ENCODE data around the gene NCOA5.

DNA sequence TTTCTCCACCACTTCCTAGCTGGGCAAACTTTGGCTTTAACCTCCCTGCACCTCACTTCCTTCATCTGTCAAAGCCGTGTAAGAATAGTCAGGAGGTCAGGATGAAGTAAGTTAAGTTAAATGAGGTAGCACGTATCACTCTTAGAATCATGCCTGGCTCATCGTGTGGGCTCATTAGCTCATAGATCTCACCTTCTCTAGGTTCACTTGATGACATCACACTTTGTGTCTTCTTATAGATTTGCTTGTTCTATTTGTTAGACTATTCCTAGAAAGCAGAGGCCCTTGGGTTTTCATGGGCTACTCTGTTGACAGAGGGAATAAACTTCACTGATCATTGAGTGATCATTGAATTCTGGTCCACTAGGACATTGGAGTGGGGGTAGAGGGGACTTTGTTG lies 12.2 kb upstream of the NCOA5 start:
- TF ChIP-seq, protein P1, sequence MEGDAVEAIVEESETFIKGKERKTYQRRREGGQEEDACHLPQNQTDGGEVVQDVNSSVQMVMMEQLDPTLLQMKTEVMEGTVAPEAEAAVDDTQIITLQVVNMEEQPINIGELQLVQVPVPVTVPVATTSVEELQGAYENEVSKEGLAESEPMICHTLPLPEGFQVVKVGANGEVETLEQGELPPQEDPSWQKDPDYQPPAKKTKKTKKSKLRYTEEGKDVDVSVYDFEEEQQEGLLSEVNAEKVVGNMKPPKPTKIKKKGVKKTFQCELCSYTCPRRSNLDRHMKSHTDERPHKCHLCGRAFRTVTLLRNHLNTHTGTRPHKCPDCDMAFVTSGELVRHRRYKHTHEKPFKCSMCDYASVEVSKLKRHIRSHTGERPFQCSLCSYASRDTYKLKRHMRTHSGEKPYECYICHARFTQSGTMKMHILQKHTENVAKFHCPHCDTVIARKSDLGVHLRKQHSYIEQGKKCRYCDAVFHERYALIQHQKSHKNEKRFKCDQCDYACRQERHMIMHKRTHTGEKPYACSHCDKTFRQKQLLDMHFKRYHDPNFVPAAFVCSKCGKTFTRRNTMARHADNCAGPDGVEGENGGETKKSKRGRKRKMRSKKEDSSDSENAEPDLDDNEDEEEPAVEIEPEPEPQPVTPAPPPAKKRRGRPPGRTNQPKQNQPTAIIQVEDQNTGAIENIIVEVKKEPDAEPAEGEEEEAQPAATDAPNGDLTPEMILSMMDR (conservative IDR thresholded peaks at IDR 0.05; ENCODE audit: low read depth, low read length), result no peak
- TF ChIP-seq EZH2 (IDR thresholded peaks at IDR 0.05; ENCODE audit: borderline replicate concordance, low read depth, low read length, poor library complexity, severe bottlenecking), result no peak
